ENCODE measurements around the gene PIH1D1. TPM values are rescaled to one million over a fixed set of nuclear protein-coding genes. Genes with fewer than 3 reads are reported as not detected.

Gene PIH1D1
- total and polyA plus RNA-seq, 2 of the 13 experiments (the other 11 are each of a cell fraction or from before 2014, with no cell fraction given): 110 to 137 TPM

DNA sequence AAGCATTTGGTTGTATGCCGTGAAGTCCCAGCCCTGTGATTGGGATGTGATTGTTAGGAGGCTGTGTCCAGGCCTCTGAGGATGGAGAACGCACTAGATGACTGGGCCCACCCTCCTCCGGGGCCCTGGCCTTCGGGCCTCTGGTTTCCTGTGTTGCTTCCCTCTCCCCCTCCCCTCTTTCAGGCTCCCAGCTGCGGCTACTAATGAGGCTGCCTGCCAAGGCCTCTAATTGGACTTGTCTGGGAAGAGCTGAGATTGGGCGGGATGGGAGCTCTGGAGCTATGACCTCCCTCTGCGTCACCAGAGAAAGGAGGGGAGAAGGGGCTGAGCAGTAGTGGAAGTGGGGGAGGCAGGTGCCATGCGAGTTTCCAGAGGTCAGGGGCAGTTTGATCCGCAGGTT is 38.3 kb downstream of the PIH1D1 start:
- ChIA-PET CTCF (ENCODE audit: low intra/inter-chr PET ratio, low total read pairs) (no interaction called here), POLR2A (no interaction called here)
- Histone ChIP-seq H3K27me3 (ENCODE audit: control insufficient read depth in 1 of 2, insufficient read depth in 2 of 2, low read length in 2 of 2) (peaks cover 11 to 69% of the 10 kb centered on the region in 2 experiments; a peak in 4 of 5 replicates), H3K4me3 (replicated peaks in 1 of 3; ENCODE audit: insufficient read depth in 1 of 3, low read depth in 2 of 3, low read length in 3 of 3) (no peak overlapping the region), H3K79me2 (ENCODE audit: insufficient read depth, low read length) (no peaks in the 10 kb centered on the region), H3K27ac (ENCODE audit: extremely low read length, insufficient read depth, low read length) (no peak overlapping the region), H3K4me2 (ENCODE audit: low read depth, low read length) (no peak overlapping the region), H4K20me1 (ENCODE audit: insufficient read depth, low read length) (no peaks in the 10 kb centered on the region), H3K9me3 (ENCODE audit: low read length) (no peaks in the 10 kb centered on the region), H3K4me1 (ENCODE audit: insufficient read depth, low read length) (no peaks in the 10 kb centered on the region), H3K36me3 (replicated peaks in 1 of 2; ENCODE audit: control insufficient read depth in 1 of 2, insufficient read depth in 2 of 2, low read length in 2 of 2) (no peaks in the 10 kb centered on the region), H2AFZ (ENCODE audit: low read length) (no peak overlapping the region), H3K9ac (ENCODE audit: insufficient read depth, low read depth, low read length) (no peak overlapping the region)
- intact Hi-C loops (cut with micrococcal nuclease; ENCODE audit: unreplicated experiment) (no loop called here), in situ Hi-C loops (cut with HindIII; ENCODE audit: extremely low pct_ligation_motif_present, low pct_unique_long_range_greater_than_20kb) (no loop called here)
- ATAC-seq (no peak), FAIRE-seq (no peak), DNase-seq (ENCODE audit: low spot score) (no peak)
- no TSS peak for BruUV-seq (replicated peaks)
- no peak for TF ChIP-seq TFDP1 (CRISPR knock-in tag; IDR thresholded peaks at IDR 0.05; ENCODE audit: borderline replicate concordance)
- TF ChIP-seq ZMYM2 (CRISPR knock-in tag; IDR thresholded peaks at IDR 0.05): no peak
- TF ChIP-seq BHLHE40 (IDR thresholded peaks at IDR 0.05; ENCODE audit: low read length): no peak
- no peak for TF ChIP-seq EEA1 (CRISPR knock-in tag; IDR thresholded peaks at IDR 0.05; ENCODE audit: borderline replicate concordance)
- no peak for TF ChIP-seq IRF2 (CRISPR knock-in tag; IDR thresholded peaks at IDR 0.05)
- TF ChIP-seq ZNF251 (CRISPR knock-in tag; IDR thresholded peaks at IDR 0.05): no peak
- no peak for TF ChIP-seq HNF4A (CRISPR knock-in tag; IDR thresholded peaks at IDR 0.05)
- no peak for TF ChIP-seq ZBTB14 (CRISPR knock-in tag; IDR thresholded peaks at IDR 0.05)
- no peak for TF ChIP-seq ZNF543 (CRISPR knock-in tag; IDR thresholded peaks at IDR 0.05)
- TF ChIP-seq RFX1 (IDR thresholded peaks at IDR 0.05): no peak
- no peak for TF ChIP-seq ZNF44 (CRISPR knock-in tag; IDR thresholded peaks at IDR 0.05)
- TF ChIP-seq ZBTB7A (CRISPR knock-in tag; IDR thresholded peaks at IDR 0.05): no peak
- 20% methylated on average over 7 of the region's 9 CpGs for WGBS (ENCODE audit: low lambda C conversion rate)
